ENCODE measurements around the gene CD300LB.

The CD300LB gene

DNA sequence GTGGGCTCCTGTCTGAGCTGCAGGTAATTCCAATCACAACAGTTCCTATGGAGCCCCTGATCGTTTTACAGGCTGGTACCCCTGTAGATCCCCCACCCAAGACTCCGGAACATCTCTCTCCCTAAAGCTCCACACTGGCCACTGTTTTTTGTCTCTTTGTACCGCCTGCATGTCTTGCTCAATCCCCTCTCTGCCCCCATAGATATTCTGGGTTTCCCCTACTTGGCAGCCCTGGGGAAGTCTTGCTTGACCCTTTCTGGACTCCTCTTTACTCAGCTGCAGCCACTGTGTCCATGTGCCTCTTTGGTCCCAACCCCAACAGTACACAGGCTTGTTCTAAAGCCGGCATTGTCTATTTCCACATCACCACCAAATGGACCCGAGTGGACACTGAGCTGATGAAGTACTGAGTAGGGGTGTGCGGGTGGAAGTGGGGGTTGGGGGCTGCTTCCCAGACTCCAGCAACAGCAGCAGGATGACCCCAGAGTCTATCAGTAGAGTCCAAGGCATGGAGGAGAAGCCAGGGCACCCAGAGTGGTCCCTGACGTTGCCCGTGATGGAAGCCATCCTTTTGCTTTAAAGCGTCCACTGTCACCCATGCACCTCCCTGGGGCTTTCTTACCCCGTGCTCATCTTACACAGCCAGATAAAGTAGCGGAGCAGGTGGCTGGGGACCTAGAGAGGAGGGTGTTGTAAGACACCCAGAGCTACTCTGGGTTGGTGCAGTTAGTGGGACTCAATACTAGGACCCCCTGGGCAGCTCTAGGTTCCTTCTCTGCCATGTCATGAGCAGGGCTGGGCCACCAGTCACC is 6.4 kb downstream of the CD300LB start:
- TF ChIP-seq GATA2 (IDR thresholded peaks at IDR 0.05; ENCODE audit: low read depth, low read length) (no peak), GATA3 (IDR thresholded peaks at IDR 0.05; ENCODE audit: low read depth, low read length) (no peak)

DNA sequence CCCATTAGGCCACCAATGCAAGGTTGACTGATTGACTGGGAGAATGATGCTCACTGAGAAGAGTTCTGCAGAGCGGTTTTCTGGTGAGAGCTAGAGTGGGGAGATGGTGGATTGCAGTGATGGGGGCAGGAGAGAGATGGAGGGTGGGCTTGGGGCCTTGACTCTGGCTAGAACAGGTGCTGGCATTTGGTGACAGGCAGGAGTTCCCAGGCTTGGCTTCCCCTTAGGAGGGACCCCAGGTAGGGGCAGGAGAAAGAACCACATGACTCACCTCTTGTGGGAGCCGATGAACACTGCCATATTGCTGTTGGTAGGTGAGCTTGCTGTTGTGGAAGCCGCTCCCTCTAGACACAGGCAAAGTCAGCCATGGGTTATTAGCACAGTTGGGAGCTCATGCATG is 8.0 kb downstream of the CD300LB start:
- no peak for TF ChIP-seq GATA2 (IDR thresholded peaks at IDR 0.05; ENCODE audit: low read depth, low read length)
- no peak for TF ChIP-seq GATA3 (IDR thresholded peaks at IDR 0.05; ENCODE audit: low read depth, low read length)

DNA sequence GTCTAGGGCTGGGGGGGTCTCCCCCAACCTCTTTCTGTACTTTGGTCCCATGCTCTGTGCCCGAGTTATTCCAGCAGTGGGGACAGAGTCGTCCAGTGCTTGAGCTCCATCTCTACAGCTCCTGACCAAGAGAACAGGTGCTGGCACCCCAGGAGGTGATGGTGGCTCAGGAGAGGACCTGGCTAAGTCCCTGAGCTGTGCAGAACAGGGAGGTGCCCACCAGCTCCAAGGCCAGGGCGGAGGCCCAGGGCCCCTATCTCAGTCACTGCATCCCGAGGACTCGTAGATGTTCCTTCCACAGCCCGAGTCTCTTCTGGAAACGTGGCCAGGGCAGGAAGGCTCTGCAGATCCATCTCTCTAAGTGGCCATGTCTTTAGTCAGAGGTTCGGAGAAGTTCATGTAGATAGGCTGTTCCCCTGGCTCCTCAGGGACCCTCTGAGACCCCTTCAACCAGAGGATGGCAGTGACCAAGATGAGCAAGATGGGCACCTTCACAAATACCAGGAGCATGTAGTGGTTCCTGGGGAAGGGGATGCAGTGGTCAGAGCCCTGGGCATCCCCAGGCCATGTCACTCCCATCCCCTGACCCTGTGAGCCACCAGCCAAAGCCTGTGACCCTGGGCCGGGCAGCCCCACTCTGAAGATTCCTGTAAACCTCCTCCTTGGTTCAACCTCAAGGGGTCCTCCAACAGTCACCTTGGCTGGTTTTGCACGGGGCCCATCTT is 8.7 kb downstream of the CD300LB start:
- TF ChIP-seq GATA3 (IDR thresholded peaks at IDR 0.05; ENCODE audit: low read depth, low read length) (no peak), GATA2 (IDR thresholded peaks at IDR 0.05; ENCODE audit: low read depth, low read length) (no peak)

DNA sequence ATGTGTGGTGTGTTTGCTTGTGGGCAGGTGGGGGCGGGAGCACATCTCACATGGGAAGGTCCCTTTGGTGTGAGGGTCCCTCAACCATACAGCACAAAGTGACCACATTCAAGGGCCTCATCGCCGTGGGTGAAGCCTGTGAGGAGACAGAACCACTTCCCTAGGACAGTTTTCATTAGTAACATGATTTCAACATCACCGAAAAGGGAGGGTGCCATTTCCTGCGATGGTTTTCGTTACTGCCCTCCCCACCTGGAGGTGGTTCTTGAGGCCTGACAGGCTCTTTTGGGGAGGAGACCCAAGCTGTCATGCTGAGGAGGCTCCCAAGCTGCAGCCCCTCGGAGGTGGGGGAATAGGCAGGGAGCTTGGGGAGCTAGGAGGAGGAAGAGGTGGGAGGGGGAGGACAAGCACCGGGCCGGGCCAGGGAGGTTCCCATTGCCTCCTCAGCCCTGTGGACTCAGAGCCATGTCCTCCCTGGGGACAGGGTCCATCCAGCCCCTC is 9.5 kb downstream of the CD300LB start:
- no peak for TF ChIP-seq GATA2 (IDR thresholded peaks at IDR 0.05; ENCODE audit: low read depth, low read length)
- TF ChIP-seq GATA3 (IDR thresholded peaks at IDR 0.05; ENCODE audit: low read depth, low read length), result no peak

DNA sequence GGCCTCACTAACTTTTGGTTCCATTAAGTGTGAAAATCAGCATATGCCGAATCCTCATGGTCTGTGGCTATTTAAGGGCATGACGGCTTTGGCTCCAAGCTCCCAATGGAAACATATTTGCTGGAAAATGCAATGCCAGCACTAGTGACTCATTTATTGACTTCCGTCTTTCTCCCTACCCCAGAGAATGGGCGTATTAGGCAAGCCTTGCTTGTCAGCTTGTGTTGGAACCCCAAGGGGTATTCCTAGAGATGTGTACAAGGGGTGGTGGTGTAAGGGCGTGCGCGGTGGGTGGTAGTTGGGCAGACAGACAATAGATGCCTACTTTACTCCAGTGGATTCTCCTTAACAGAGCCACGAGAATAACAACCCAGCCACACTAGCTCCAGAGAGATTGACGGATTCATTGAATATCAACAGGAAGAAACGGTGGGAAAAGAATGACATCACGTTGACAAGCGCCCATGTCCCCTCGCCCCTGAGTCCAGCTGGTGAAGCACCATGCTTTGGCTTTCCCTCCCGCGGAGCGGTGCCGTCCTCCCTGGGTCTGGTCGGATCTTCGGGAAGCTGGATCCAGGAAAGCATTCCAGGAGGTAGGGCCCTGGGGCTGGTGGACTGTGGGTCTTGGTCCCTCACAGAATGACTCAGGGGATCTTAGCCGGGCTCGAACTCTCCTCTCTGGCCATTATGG is 10.3 kb downstream of the CD300LB start:
- no peak for TF ChIP-seq GATA2 (IDR thresholded peaks at IDR 0.05; ENCODE audit: low read depth, low read length)
- no peak for TF ChIP-seq GATA3 (IDR thresholded peaks at IDR 0.05; ENCODE audit: low read depth, low read length)

DNA sequence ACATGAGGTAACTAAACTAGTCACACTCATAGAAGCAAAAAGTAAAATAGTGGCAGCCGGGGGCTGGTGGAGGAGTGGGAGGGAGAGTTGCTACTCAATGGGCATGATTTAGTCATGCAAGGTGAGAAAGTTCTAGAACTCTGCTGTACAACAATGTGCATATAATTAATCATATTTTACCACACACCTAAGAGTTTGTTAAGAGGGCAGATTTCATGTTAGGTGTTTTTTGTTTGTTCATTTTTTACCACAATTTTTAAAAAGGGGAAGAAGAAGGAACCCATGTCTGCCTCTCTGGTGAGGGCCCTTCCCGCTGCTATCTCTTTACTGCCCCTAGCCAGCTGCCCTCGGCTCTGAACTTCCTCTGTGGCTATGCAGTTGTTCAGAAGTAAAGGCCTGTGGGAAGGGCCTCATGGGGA is 11.2 kb downstream of the CD300LB start:
- TF ChIP-seq GATA2 (IDR thresholded peaks at IDR 0.05; ENCODE audit: low read depth, low read length) (no peak), GATA3 (IDR thresholded peaks at IDR 0.05; ENCODE audit: low read depth, low read length) (no peak)

DNA sequence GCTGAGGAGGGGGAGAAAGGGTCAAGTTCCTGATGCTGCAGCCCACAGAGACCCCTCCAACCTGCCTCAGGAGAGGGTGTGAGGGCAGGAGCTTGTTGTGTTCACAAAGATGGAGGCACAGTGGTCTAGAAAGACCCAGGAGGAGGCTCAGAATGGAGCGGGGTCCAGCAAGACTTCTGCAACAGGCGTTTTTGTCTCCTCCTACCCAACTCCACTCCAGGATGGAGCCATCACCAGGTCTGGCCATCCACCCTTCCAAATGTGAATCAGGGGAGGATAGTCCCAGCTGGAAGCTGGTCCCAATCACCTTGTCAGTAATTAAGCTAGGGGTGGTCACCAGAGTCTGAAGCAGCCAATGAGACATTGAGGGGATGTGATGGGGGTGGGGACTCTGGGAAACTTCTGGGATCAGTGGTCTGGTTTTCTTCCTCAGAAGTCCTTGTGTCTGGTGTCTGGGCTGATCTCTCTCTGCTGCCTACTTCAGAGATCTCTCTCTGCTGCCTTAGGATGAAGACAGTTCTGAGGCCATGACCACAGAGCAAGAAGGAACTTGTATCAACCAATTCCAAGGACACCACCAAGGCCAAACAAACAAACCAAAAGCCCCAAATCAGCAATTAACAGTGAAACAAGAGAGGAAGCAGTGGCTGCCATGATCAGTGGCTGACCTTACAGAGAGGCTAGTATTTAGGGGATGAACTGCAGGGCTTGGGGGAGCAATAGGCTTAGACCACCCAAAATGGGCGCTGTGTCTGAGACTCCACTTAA is 14.5 kb downstream of the CD300LB start:
- TF ChIP-seq GATA3 (IDR thresholded peaks at IDR 0.05; ENCODE audit: low read depth, low read length) (no peak), GATA2 (IDR thresholded peaks at IDR 0.05; ENCODE audit: low read depth, low read length) (no peak)

DNA sequence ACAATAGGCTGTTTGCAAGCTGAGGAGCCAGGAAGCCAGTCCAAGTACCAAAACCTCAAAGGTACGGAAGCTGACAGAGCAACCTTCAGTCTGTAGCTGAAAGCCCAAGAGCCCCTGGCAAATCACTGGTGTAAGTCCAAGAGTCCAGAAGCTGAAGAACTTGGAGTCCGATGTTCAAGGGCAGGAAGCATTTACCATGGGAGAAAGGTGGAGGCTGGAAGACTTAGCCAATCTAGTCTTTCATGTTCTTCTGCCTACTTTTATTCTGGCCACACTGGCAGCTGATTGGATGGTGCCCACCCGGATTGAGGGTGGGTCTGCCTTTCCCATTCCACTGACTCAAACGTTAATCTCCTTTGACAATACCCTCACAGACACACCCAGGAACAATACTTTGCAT is 15.3 kb downstream of the CD300LB start:
- TF ChIP-seq GATA2 (IDR thresholded peaks at IDR 0.05; ENCODE audit: low read depth, low read length) (no peak), GATA3 (IDR thresholded peaks at IDR 0.05; ENCODE audit: low read depth, low read length) (no peak)

DNA sequence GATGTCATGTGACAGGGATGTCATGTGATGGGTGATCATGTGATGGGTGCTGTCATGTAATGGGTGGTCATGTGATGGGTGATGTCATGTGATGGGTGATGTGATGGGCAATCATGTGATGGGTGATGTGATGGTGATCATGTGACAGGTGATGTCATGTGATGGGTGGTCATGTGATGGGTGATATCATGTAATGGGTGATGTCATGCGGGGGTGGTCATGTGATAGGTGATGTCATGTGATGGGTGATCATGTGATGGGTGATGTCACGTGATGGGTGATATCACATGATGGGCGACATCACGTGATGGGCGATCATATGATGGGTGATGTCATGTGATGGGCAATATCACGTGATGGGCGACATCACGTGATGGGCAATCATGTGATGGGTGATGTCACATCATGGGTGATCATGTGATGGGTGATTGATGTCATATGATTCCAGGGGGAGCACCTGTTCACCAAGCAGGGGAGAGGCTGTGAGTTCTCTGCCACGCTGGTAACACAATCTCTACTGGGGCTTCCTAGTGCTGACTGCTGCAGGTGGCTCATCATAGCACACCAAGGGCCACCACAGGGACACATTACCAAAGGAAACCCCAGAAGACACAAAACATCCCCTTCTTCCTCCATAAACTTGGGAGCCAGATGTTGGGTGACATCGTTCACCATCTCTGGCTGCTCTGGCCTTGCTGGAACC is 16.5 kb downstream of the CD300LB start:
- TF ChIP-seq GATA2 (IDR thresholded peaks at IDR 0.05; ENCODE audit: low read depth, low read length), result no peak
- no peak for TF ChIP-seq GATA3 (IDR thresholded peaks at IDR 0.05; ENCODE audit: low read depth, low read length)

DNA sequence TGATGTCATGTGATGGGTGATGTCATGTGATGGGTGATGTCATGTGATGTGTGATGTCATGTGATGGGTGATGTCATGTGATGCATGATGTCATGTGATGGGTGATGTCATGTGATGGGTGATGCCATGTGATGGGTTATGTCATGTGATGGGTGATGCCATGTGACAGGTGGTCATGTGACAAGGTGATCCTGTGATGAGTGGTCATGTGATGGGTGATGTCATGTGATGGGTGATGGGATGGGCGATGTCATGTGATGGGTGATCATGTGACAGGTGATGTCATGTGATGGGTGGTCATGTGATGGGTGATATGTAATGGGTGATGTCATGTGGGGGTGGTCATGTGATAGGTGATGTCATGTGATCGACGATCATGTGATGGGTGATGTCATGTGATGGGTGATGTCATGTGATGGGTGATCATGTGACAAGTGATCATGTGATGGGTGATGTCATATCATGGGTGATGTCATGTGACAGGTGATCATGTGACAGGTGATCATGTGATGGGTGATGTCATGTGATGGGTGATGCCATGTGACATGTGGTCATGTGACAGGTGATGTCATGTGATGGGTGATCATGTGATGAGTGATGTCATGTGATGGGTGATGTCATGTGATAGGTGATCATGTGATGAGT is 17.2 kb downstream of the CD300LB start:
- TF ChIP-seq GATA3 (IDR thresholded peaks at IDR 0.05; ENCODE audit: low read depth, low read length) (no peak), GATA2 (IDR thresholded peaks at IDR 0.05; ENCODE audit: low read depth, low read length) (no peak)

DNA sequence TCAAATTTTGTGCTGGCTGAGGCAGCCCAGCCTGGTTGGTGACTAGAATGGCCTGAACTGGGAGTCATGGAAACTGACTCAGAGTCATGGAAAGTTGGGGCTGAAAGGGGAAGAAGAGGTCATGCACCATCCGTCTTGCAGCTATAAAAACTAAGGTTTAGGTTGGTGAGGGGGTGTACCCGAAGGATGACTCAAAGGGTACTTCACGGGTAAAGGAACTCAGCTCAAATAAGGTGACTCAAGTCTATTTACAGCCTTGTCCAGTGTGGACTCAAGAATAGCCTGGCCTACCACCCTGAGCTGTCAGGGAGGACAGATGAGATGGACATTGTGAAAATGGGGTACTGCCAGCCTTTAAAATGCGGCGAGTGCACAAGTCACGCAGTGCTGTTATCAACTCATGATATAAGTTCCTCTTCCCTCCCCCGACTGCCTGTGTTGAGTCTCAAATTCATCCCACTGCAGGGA is 18.6 kb downstream of the CD300LB start:
- TF ChIP-seq GATA2 (IDR thresholded peaks at IDR 0.05; ENCODE audit: low read depth, low read length) (no peak), GATA3 (IDR thresholded peaks at IDR 0.05; ENCODE audit: low read depth, low read length) (no peak)

DNA sequence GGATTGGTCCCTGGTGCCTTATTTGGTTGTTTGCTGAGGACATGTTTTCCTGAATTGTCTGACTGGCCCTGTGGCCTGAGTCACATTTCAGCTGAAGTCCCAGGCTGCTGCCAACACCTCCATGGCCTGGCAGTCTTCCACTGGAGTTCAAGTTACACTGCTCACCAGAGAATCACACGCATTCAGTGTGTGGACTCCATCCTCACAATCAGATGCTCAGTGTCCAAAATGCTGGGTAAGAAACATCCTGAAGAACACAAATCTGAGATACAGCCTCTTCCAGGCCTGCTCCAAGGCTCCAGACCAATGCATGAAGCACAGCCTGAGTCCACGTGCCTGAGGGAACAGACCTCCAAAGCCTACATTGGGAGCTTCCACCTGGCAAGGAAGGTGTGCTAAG is 19.2 kb downstream of the CD300LB start:
- TF ChIP-seq GATA3 (IDR thresholded peaks at IDR 0.05; ENCODE audit: low read depth, low read length), result no peak
- TF ChIP-seq GATA2 (IDR thresholded peaks at IDR 0.05; ENCODE audit: low read depth, low read length), result no peak

All from SH-SY5Y (cell line).